ENCODE data around the gene CCDC81. TPM values are rescaled to one million over a fixed set of nuclear protein-coding genes. Genes with fewer than 3 reads are reported as not detected.

The CCDC81 gene
- total and polyA plus RNA-seq, 9 of the 15 experiments (the other 6 are each of a cell fraction or from before 2014, with no cell fraction given): 0.16 to 1.0 (median 0.41) TPM

- H3K27me3 ChIP-seq (ENCODE audit: control insufficient read depth in 2 of 2, insufficient read depth in 2 of 2, low read length in 2 of 2): peaks cover 0 to 13% of the 10 kb centered on the region in 2 experiments; a peak in 2 of 5 replicates
- H4K20me1 ChIP-seq (replicated peaks; ENCODE audit: control insufficient read depth, insufficient read depth, low read length): no peaks in the 10 kb centered on the region
- no peak overlapping the region for H3K27ac ChIP-seq (ENCODE audit: extremely low read depth, low read depth, low read length)
- intact Hi-C loops (cut with micrococcal nuclease) (no loop called here), in situ Hi-C loops (cut with MboI) (no loop called here)
- H3K79me2 ChIP-seq (ENCODE audit: control insufficient read depth, insufficient read depth, low read length): no peaks in the 10 kb centered on the region
- CTCF ChIA-PET (ENCODE audit: low intra/inter-chr PET ratio): interaction anchor here (0.7 kb wide), 1 partner anchor 59 kb away, joined by 3 read pairs; no protein-coding TSS in a partner anchor
- no peaks in the 10 kb centered on the region for H3K9me3 ChIP-seq (replicated peaks; ENCODE audit: control insufficient read depth, insufficient read depth, low read depth, low read length)
- FAIRE-seq (no peak), DNase-seq (ENCODE audit: extremely low read depth in 1 of 4, low spot score in 3 of 4) (no peak), ATAC-seq (no peak)
- H3K36me3 ChIP-seq (ENCODE audit: control insufficient read depth, insufficient read depth, low read length): no peaks in the 10 kb centered on the region
- H3K9me1 ChIP-seq (ENCODE audit: control insufficient read depth, insufficient read depth, low read length): no peaks in the 10 kb centered on the region
- POLR2A ChIA-PET: interaction anchor here (0.5 kb wide), 1 partner anchor 152 kb away, joined by 3 read pairs; no protein-coding TSS in a partner anchor
- H3K4me1 ChIP-seq (replicated peaks in 1 of 2; ENCODE audit: control insufficient read depth in 2 of 2, insufficient read depth in 2 of 2, low read length in 2 of 2): no peaks in the 10 kb centered on the region; a peak in 1 of 5 replicates
- no peak overlapping the region for H3K4me2 ChIP-seq (ENCODE audit: insufficient read depth, low read length)
- WGBS (ENCODE audit: insufficient coverage, low coverage, missing lambda C conversion rate): 0% methylated on average over 2 of the region's 2 CpGs
- no peak overlapping the region for H3K9ac ChIP-seq (ENCODE audit: insufficient read depth in 1 of 2, low read depth in 2 of 2, low read length in 2 of 2)
- no peak overlapping the region for H2AFZ ChIP-seq (ENCODE audit: low read depth, low read length)
- BruUV-seq (replicated peaks): no TSS peak
- H3K4me3 ChIP-seq: no peak overlapping the region
- TF ChIP-seq TAL1 (IDR thresholded peaks at IDR 0.05) (no peak), DIDO1 (tag; IDR thresholded peaks at IDR 0.05; ENCODE audit: low read depth) (no peak), ZNF695 (CRISPR knock-in tag; IDR thresholded peaks at IDR 0.05) (no peak), HNRNPK (IDR thresholded peaks at IDR 0.05; ENCODE audit: low read depth, low read length, poor library complexity, severe bottlenecking) (no peak), ZNF507 (tag; conservative IDR thresholded peaks at IDR 0.05) (no peak), HMBOX1 (IDR thresholded peaks at IDR 0.05) (no peak), FOXJ2 (tag; IDR thresholded peaks at IDR 0.05) (no peak)
Observed at GRCh38 chr11:86414032-86414431, 39.3 kb downstream of the CCDC81 start.
